ENCODE measurements around the gene PRR36. TPM values are rescaled to one million over a fixed set of nuclear protein-coding genes. Genes with fewer than 3 reads are reported as not detected.
A peak's percentile ranks its signal among the peaks of the same experiment; 100 is the strongest.

Gene PRR36
- total and polyA plus RNA-seq, 2 donors (not counting 1 experiment from before 2014, with no cell fraction given) = 0.01 TPM; not detected in 1

GRCh38 chr19:7853770-7854128 is 20.4 kb downstream of the PRR36 start:
- Histone ChIP-seq H3K4me2 (replicated peaks; ENCODE audit: low read depth, low read length, poor library complexity, severe bottlenecking) (peak overlapping the region; percentile 58), H3K79me2 (ENCODE audit: control insufficient read depth, insufficient read depth, low read length) (no peaks in the 10 kb centered on the region), H3K4me3 (ENCODE audit: control extremely low read depth in 1 of 5, extremely low read depth in 1 of 5, insufficient read depth in 1 of 5, low read depth in 2 of 5, low read length in 4 of 5) (no peak overlapping the region), H4K20me1 (ENCODE audit: control insufficient read depth, insufficient read depth, low read length, poor library complexity, severe bottlenecking) (no peaks in the 10 kb centered on the region), H3K27ac (ENCODE audit: low read length in 2 of 2) (no peak overlapping the region), H3K27me3 (replicated peaks in 1 of 4; ENCODE audit: control extremely low read depth in 1 of 4, control insufficient read depth in 3 of 4, insufficient read depth in 4 of 4, low read length in 3 of 4) (peaks cover 0 to 39% (median 0%) of the 10 kb centered on the region in 4 experiments), H2AFZ (ENCODE audit: insufficient read depth, low read depth, low read length, poor library complexity, severe bottlenecking) (no peak overlapping the region), H3K9ac (ENCODE audit: low read length) (no peak overlapping the region), H3K9me3 (ENCODE audit: control extremely low read depth in 1 of 3, control insufficient read depth in 2 of 3, insufficient read depth in 1 of 3, low read length in 2 of 3) (peaks cover 0 to 3% (median 0%) of the 10 kb centered on the region in 3 donors), H3K4me1 (ENCODE audit: control insufficient read depth in 2 of 2, insufficient read depth in 2 of 2, low read length in 2 of 2) (peaks cover 6 to 7% of the 10 kb centered on the region in 2 donors), H3K36me3 (replicated peaks in 1 of 2; ENCODE audit: control extremely low read depth in 1 of 2, control insufficient read depth in 1 of 2, extremely low read depth in 1 of 2, insufficient read depth in 2 of 2, low read length in 1 of 2) (no peaks in the 10 kb centered on the region)
- POLR2A ChIA-PET = no interaction called here
- Mint-ChIP-seq H3K27me3 (peaks cover 6% of the 10 kb centered on the region), H3K4me3 (no peak overlapping the region), H3K9me3 (ENCODE audit: insufficient read depth) (no peaks in the 10 kb centered on the region), H3K27ac (no peak overlapping the region), H3K4me1 (peaks cover 8% of the 10 kb centered on the region)
- WGBS (ENCODE audit: insufficient coverage) = 92% methylated on average over 9 of the region's 12 CpGs
- CTCF ChIA-PET = interaction anchor here (1.0 to 3.0 kb wide), 7 partner anchors 15 to 301 kb away, joined by 3 to 15 read pairs (median 3); partner anchors contain the start of gene SNAPC2
- intact Hi-C loops (cut with micrococcal nuclease) = loop anchor here (5.0 kb wide), 1 partner anchor 89 kb away; the partner anchor contains the start of gene TIMM44
- no peak for DNase-seq
- no peak for ATAC-seq (ENCODE audit: low read depth)
- TF ChIP-seq EZH2 (IDR thresholded peaks at IDR 0.05; ENCODE audit: borderline replicate concordance, insufficient read depth, low read depth, low read length, poor library complexity, severe bottlenecking) (no peak), CTCF (IDR thresholded peaks at IDR 0.05) (no peak)
